ENCODE data around the gene LRRC3B. TPM values are rescaled to one million over a fixed set of nuclear protein-coding genes. Genes with fewer than 3 reads are reported as not detected.

Gene LRRC3B
- total RNA-seq, 4 donors from 2014 or later, result 0.14 to 0.16 TPM; not detected in 2

DNA sequence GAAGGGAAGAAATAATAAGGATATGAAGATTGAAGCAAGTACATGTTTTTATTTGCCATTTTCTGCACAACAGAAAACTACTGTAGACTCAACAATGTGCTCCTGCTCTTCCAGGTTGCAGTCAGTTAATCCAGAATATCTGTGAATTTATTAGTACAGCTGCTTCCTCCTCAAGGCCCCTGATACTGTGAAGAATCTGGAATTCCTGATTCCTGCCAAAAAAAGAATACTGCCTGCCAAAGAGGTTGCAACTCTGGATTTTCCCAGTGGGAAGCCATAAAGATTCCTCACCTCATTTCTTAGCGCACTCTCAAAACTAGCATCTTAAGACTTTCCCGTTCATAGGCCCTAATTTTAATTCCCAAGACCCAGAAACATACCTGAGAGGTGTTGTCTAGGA is 33.6 kb upstream of the LRRC3B start:
- 19% methylated on average over 2 of the region's 2 CpGs; no CpG with 5 or more reads in 1 of the 2 donors for WGBS, 2 donors (ENCODE audit: low coverage in 1 of 2)

DNA sequence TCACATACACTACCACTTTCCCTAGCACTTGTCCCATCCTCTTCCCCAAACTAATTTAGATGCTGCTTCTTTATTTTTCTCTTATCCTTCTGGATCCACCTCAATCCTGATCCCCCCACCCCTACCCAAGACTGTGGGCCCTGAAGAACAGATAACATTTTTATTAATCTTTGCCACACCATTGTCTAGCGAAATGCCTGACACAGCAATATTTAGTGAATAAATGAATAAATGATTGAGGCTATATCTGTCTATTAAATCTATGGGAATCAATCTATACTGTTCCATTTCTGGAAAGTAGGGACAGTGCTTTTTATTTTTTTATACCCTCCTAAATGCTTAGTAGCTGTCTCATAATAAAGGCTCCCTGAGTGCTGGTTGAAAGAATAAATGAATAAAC is 32.9 kb upstream of the LRRC3B start:
- intact Hi-C loops (cut with DNase I; ENCODE audit: low total_unique reads), result no loop called here
- TF ChIP-seq POLR2A (IDR thresholded peaks at IDR 0.05) (no peak), POLR2AphosphoS5 (IDR thresholded peaks at IDR 0.05) (no peak), EP300 (IDR thresholded peaks at IDR 0.05; ENCODE audit: low read depth) (no peak)
- TF ChIP-seq, protein P1, sequence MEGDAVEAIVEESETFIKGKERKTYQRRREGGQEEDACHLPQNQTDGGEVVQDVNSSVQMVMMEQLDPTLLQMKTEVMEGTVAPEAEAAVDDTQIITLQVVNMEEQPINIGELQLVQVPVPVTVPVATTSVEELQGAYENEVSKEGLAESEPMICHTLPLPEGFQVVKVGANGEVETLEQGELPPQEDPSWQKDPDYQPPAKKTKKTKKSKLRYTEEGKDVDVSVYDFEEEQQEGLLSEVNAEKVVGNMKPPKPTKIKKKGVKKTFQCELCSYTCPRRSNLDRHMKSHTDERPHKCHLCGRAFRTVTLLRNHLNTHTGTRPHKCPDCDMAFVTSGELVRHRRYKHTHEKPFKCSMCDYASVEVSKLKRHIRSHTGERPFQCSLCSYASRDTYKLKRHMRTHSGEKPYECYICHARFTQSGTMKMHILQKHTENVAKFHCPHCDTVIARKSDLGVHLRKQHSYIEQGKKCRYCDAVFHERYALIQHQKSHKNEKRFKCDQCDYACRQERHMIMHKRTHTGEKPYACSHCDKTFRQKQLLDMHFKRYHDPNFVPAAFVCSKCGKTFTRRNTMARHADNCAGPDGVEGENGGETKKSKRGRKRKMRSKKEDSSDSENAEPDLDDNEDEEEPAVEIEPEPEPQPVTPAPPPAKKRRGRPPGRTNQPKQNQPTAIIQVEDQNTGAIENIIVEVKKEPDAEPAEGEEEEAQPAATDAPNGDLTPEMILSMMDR (IDR thresholded peaks at IDR 0.05), result no peak
- 46 to 83% methylated on average over 1 of the region's 1 CpG for WGBS, 2 donors (ENCODE audit: low coverage in 1 of 2)

More for the DNA sequence above, 33.6 kb upstream of the LRRC3B start:
- no peak for DNase-seq
- intact Hi-C loops (cut with DNase I; ENCODE audit: low total_unique reads), result no loop called here
- no peaks in the 10 kb centered on the region for H3K9me3 ChIP-seq
- in situ Hi-C loops (cut with MboI; ENCODE audit: low pct_ligation_motif_present in 1 of 4, low pct_unique_long_range_greater_than_20kb in 1 of 4, low sequenced_read_pairs in 3 of 4), result no loop called here
- H3K27ac ChIP-seq, result no peak overlapping the region
- H3K27me3 ChIP-seq, result no peaks in the 10 kb centered on the region
- no peak overlapping the region for H3K4me3 ChIP-seq
- TF ChIP-seq EP300 (IDR thresholded peaks at IDR 0.05; ENCODE audit: low read depth) (no peak), POLR2AphosphoS5 (IDR thresholded peaks at IDR 0.05) (no peak), POLR2A (IDR thresholded peaks at IDR 0.05) (no peak)
- TF ChIP-seq, protein P1 (IDR thresholded peaks at IDR 0.05), result no peak
- H3K36me3 ChIP-seq, result no peaks in the 10 kb centered on the region
- H3K4me1 ChIP-seq, result no peaks in the 10 kb centered on the region

DNA sequence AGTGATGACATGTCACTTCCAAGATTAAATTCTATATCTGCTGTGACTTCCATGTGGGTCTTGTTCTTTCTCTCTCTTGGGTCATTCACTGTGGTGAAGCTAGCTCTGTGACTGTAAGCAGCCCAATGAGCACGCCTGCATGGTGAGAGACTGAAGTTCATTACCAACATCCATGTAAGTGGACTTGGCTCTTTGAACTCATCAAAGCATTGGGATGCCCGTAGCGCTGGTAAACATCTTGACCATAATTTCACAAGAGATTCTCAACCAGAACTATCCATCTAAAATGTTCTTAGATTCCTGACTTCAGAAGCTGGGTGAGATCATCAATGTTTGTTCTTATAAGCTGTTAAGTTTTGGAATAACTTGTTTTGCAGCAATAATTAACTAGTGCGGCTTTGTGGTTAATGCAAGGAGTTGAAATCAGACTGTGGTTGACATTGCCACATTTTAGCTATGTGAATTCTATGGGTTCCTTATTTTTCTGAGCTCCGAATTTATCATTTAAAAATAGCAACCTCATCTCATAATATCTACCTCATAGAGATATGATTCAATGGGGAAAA is 31.6 kb upstream of the LRRC3B start:
- intact Hi-C loops (cut with DNase I; ENCODE audit: low total_unique reads), result no loop called here
- TF ChIP-seq POLR2AphosphoS5 (IDR thresholded peaks at IDR 0.05), result no peak
- TF ChIP-seq, protein P1 (IDR thresholded peaks at IDR 0.05), result no peak
- TF ChIP-seq POLR2A (IDR thresholded peaks at IDR 0.05), result no peak
- no peak for TF ChIP-seq EP300 (IDR thresholded peaks at IDR 0.05; ENCODE audit: low read depth)
- Histone ChIP-seq H3K27me3 (no peaks in the 10 kb centered on the region), H3K4me1 (no peaks in the 10 kb centered on the region), H3K27ac (no peak overlapping the region), H3K4me3 (no peak overlapping the region), H3K9me3 (no peaks in the 10 kb centered on the region), H3K36me3 (no peaks in the 10 kb centered on the region)
- 85 to 87% methylated on average over 5 of the region's 5 CpGs for WGBS, 2 donors (ENCODE audit: low coverage in 1 of 2)
- in situ Hi-C loops (cut with MboI; ENCODE audit: low pct_ligation_motif_present in 1 of 4, low pct_unique_long_range_greater_than_20kb in 1 of 4, low sequenced_read_pairs in 3 of 4), result no loop called here
- DNase-seq, result no peak

More for the DNA sequence above, 32.9 kb upstream of the LRRC3B start:
- no peak overlapping the region for H3K27ac ChIP-seq
- H3K4me3 ChIP-seq, result no peak overlapping the region
- H3K9me3 ChIP-seq, result no peaks in the 10 kb centered on the region
- H3K36me3 ChIP-seq, result no peaks in the 10 kb centered on the region
- in situ Hi-C loops (cut with MboI; ENCODE audit: low pct_ligation_motif_present in 1 of 4, low pct_unique_long_range_greater_than_20kb in 1 of 4, low sequenced_read_pairs in 3 of 4), result no loop called here
- no peaks in the 10 kb centered on the region for H3K27me3 ChIP-seq
- H3K4me1 ChIP-seq, result no peaks in the 10 kb centered on the region
- DNase-seq, result no peak

DNA sequence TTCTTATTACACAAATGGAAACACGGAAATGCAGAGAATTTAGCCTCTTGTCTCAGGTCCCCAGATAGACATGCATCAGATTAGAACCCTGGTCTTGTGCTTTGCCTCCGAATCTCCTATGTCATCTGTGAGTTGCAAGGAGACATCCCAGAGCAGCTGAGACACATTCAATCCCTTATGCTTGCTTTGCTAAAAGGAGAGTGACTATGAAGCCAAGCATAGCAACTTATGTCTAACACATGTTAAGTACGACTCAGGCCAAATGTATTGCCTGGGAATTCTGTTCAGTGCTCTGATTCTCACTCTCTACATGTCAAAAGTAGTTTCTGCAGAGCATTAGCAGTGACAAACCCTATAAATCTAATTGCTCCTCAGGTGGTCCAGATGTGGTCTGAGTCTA is 30.6 kb upstream of the LRRC3B start:
- no peaks in the 10 kb centered on the region for H3K9me3 ChIP-seq
- no peak overlapping the region for H3K27ac ChIP-seq
- WGBS, 2 donors (ENCODE audit: low coverage in 1 of 2), result 77% methylated on average over 3 of the region's 3 CpGs; no CpG with 5 or more reads in 1 of the 2 donors
- H3K4me1 ChIP-seq, result no peaks in the 10 kb centered on the region
- TF ChIP-seq, protein P1 (IDR thresholded peaks at IDR 0.05), result no peak
- TF ChIP-seq EP300 (IDR thresholded peaks at IDR 0.05; ENCODE audit: low read depth) (no peak), POLR2AphosphoS5 (IDR thresholded peaks at IDR 0.05) (no peak), POLR2A (IDR thresholded peaks at IDR 0.05) (no peak)
- intact Hi-C loops (cut with DNase I; ENCODE audit: low total_unique reads) (no loop called here), in situ Hi-C loops (cut with MboI; ENCODE audit: low pct_ligation_motif_present in 1 of 4, low pct_unique_long_range_greater_than_20kb in 1 of 4, low sequenced_read_pairs in 3 of 4) (no loop called here)
- no peaks in the 10 kb centered on the region for H3K36me3 ChIP-seq
- H3K4me3 ChIP-seq, result no peak overlapping the region
- DNase-seq, result no peak
- H3K27me3 ChIP-seq, result no peaks in the 10 kb centered on the region
